GM18951 (cell line): Measurements from ENCODE around the gene BCL11B.

ENCODE experiments used
- POLR2A ChIP-seq: IDR thresholded peaks from 4 replicates; pipeline ENCODE4 v1.6.1; 2011; ENCODE audit warnings: mild to moderate bottlenecking; ENCODE audit not compliant: insufficient read length, insufficient read depth; ENCODE audit errors: extremely low read depth
- in situ Hi-C: fragments of 300-500 bp; cut with MboI; formaldehyde crosslinking; loops from one replicate; pipeline ENCODE4 v1.12.0; 2022; ENCODE audit warnings: low sequenced_read_pairs, mixed read lengths, inconsistent platforms; ENCODE audit not compliant: unreplicated experiment

The BCL11B gene

GRCh38 chr14:99224116-99224910 lies 47.7 kb downstream of the BCL11B start:
- in situ Hi-C loops = no loop called here

GRCh38 chr14:99221445-99221844 lies 50.6 kb downstream of the BCL11B start:
- in situ Hi-C loops = no loop called here
- no peak for TF ChIP-seq POLR2A

More at GRCh38 chr14:99224116-99224910, 47.7 kb downstream of the BCL11B start:
- TF ChIP-seq POLR2A = no peak

- in situ Hi-C loops = no loop called here
- TF ChIP-seq POLR2A = no peak
Observed at GRCh38 chr14:99217066-99217955, 54.7 kb downstream of the BCL11B start.

- in situ Hi-C loops = no loop called here
- no peak for TF ChIP-seq POLR2A
Observed at GRCh38 chr14:99216191-99216590, 55.8 kb downstream of the BCL11B start.

GRCh38 chr14:99215277-99215676 lies 56.7 kb downstream of the BCL11B start:
- in situ Hi-C loops = no loop called here
- no peak for TF ChIP-seq POLR2A

- TF ChIP-seq POLR2A = no peak
- in situ Hi-C loops = no loop called here
Observed at GRCh38 chr14:99214701-99215100, 57.3 kb downstream of the BCL11B start.

GRCh38 chr14:99213527-99213971 lies 58.4 kb downstream of the BCL11B start:
- in situ Hi-C loops = no loop called here
- no peak for TF ChIP-seq POLR2A

- TF ChIP-seq POLR2A = no peak
- in situ Hi-C loops = no loop called here
Observed at GRCh38 chr14:99213101-99213500, 58.9 kb downstream of the BCL11B start.

GRCh38 chr14:99212646-99213045 lies 59.4 kb downstream of the BCL11B start:
- TF ChIP-seq POLR2A = no peak
- in situ Hi-C loops = no loop called here

- TF ChIP-seq POLR2A = no peak
- in situ Hi-C loops = no loop called here
Observed at GRCh38 chr14:99212199-99212598, 59.8 kb downstream of the BCL11B start.

- in situ Hi-C loops = no loop called here
- no peak for TF ChIP-seq POLR2A
Observed at GRCh38 chr14:99211410-99211809, 60.6 kb downstream of the BCL11B start.

- no peak for TF ChIP-seq POLR2A
- in situ Hi-C loops = no loop called here
Observed at GRCh38 chr14:99210333-99210732, 61.7 kb downstream of the BCL11B start.

GRCh38 chr14:99209409-99209808 lies 62.6 kb downstream of the BCL11B start:
- TF ChIP-seq POLR2A = no peak
- in situ Hi-C loops = no loop called here
